ENCODE measurements around the gene IGFBP6.

IGFBP6 gene

GRCh38 chr12:53115112-53115890, 17.8 kb downstream of the IGFBP6 start:
- no peak for TF ChIP-seq EZH2phosphoT487 (IDR thresholded peaks at IDR 0.05; ENCODE audit: borderline replicate concordance, low read length)
- no peak for TF ChIP-seq CTCF (IDR thresholded peaks at IDR 0.05; ENCODE audit: low read depth, low read length, poor library complexity, severe bottlenecking)

GRCh38 chr12:53115891-53116648, 18.6 kb downstream of the IGFBP6 start:
- no peaks in the 10 kb centered on the region for H3K9me3 ChIP-seq (ENCODE audit: control insufficient read depth, insufficient read depth, low read length)
- TF ChIP-seq EZH2phosphoT487 (IDR thresholded peaks at IDR 0.05; ENCODE audit: borderline replicate concordance, low read length) (no peak), CTCF (IDR thresholded peaks at IDR 0.05; ENCODE audit: low read depth, low read length, poor library complexity, severe bottlenecking) (no peak)
- no peak overlapping the region for H3K4me3 ChIP-seq (ENCODE audit: low read length)

More at GRCh38 chr12:53115112-53115890, 17.8 kb downstream of the IGFBP6 start:
- Histone ChIP-seq H4K20me1 (ENCODE audit: control insufficient read depth, insufficient read depth, low read depth, low read length) (no peaks in the 10 kb centered on the region), H3K4me1 (ENCODE audit: control insufficient read depth, low read length) (no peaks in the 10 kb centered on the region), H3K79me2 (ENCODE audit: control insufficient read depth, low read length) (no peaks in the 10 kb centered on the region), H3K4me3 (ENCODE audit: low read length) (no peak overlapping the region), H3K9me2 (replicated peaks; ENCODE audit: control insufficient read depth, low read length) (no peaks in the 10 kb centered on the region), H3K27me3 (ENCODE audit: control insufficient read depth, low read length) (no peaks in the 10 kb centered on the region), H3K9me3 (ENCODE audit: control insufficient read depth, insufficient read depth, low read length) (no peaks in the 10 kb centered on the region), H3K36me3 (ENCODE audit: control insufficient read depth, low read length) (no peaks in the 10 kb centered on the region), H3K4me2 (ENCODE audit: low read length) (no peak overlapping the region), H3F3A (ENCODE audit: control insufficient read depth, insufficient read depth) (no peaks in the 10 kb centered on the region), H3K27ac (ENCODE audit: low read depth, low read length) (no peak overlapping the region)

GRCh38 chr12:53118751-53119300, 21.4 kb downstream of the IGFBP6 start:
- Histone ChIP-seq H3F3A (ENCODE audit: control insufficient read depth, insufficient read depth) (no peaks in the 10 kb centered on the region), H4K20me1 (ENCODE audit: control insufficient read depth, insufficient read depth, low read depth, low read length) (no peaks in the 10 kb centered on the region), H3K79me2 (ENCODE audit: control insufficient read depth, low read length) (no peaks in the 10 kb centered on the region), H3K4me1 (ENCODE audit: control insufficient read depth, low read length) (no peaks in the 10 kb centered on the region), H3K9me2 (replicated peaks; ENCODE audit: control insufficient read depth, low read length) (no peaks in the 10 kb centered on the region), H3K4me3 (ENCODE audit: low read length) (no peak overlapping the region), H3K9me3 (ENCODE audit: control insufficient read depth, insufficient read depth, low read length) (no peaks in the 10 kb centered on the region), H3K27ac (ENCODE audit: low read depth, low read length) (no peak overlapping the region), H3K27me3 (ENCODE audit: control insufficient read depth, low read length) (no peaks in the 10 kb centered on the region), H3K4me2 (ENCODE audit: low read length) (no peak overlapping the region), H3K36me3 (ENCODE audit: control insufficient read depth, low read length) (no peaks in the 10 kb centered on the region)
- TF ChIP-seq EZH2phosphoT487 (IDR thresholded peaks at IDR 0.05; ENCODE audit: borderline replicate concordance, low read length) (no peak), CTCF (IDR thresholded peaks at IDR 0.05; ENCODE audit: low read depth, low read length, poor library complexity, severe bottlenecking) (no peak)

More at GRCh38 chr12:53115891-53116648, 18.6 kb downstream of the IGFBP6 start:
- H3K4me1 ChIP-seq (ENCODE audit: control insufficient read depth, low read length): no peaks in the 10 kb centered on the region
- H4K20me1 ChIP-seq (ENCODE audit: control insufficient read depth, insufficient read depth, low read depth, low read length): no peaks in the 10 kb centered on the region
- no peaks in the 10 kb centered on the region for H3K79me2 ChIP-seq (ENCODE audit: control insufficient read depth, low read length)
- no peaks in the 10 kb centered on the region for H3K27me3 ChIP-seq (ENCODE audit: control insufficient read depth, low read length)
- H3K9me2 ChIP-seq (replicated peaks; ENCODE audit: control insufficient read depth, low read length): no peaks in the 10 kb centered on the region
- H3F3A ChIP-seq (ENCODE audit: control insufficient read depth, insufficient read depth): no peaks in the 10 kb centered on the region
- H3K27ac ChIP-seq (ENCODE audit: low read depth, low read length): no peak overlapping the region
- no peak overlapping the region for H3K4me2 ChIP-seq (ENCODE audit: low read length)
- no peaks in the 10 kb centered on the region for H3K36me3 ChIP-seq (ENCODE audit: control insufficient read depth, low read length)
